ENCODE data around the gene ACAD11.

ACAD11 gene

GRCh38 chr3:132659365-132660051 lies at the start of gene ACAD11:
Gene ACAD11 (minus strand): TSS chr3:132659809. CDS start chr3:132659751, 58 bp downstream.
- DNase-seq (ENCODE audit: low read depth, low spot score): no peak

GRCh38 chr3:132703733-132704132 lies 44.1 kb upstream of the ACAD11 start:
- no peak for DNase-seq (ENCODE audit: low read depth, low spot score)

GRCh38 chr3:132695422-132695821 lies 35.8 kb upstream of the ACAD11 start:
- no peak for DNase-seq (ENCODE audit: low read depth, low spot score)

GRCh38 chr3:132694991-132695390 lies 35.4 kb upstream of the ACAD11 start:
- no peak for DNase-seq (ENCODE audit: low read depth, low spot score)

GRCh38 chr3:132690040-132690439 lies 30.4 kb upstream of the ACAD11 start:
- DNase-seq (ENCODE audit: low read depth, low spot score): no peak

- no peak for DNase-seq (ENCODE audit: low read depth, low spot score)
Measured at GRCh38 chr3:132682201-132682600, 22.6 kb upstream of the ACAD11 start.

GRCh38 chr3:132681421-132681820 lies 21.8 kb upstream of the ACAD11 start:
- DNase-seq (ENCODE audit: low read depth, low spot score): no peak

GRCh38 chr3:132679911-132680310 lies 20.3 kb upstream of the ACAD11 start:
- no peak for DNase-seq (ENCODE audit: low read depth, low spot score)

- DNase-seq (ENCODE audit: low read depth, low spot score): no peak
Measured at GRCh38 chr3:132675408-132675807, 15.8 kb upstream of the ACAD11 start.

- no peak for DNase-seq (ENCODE audit: low read depth, low spot score)
Measured at GRCh38 chr3:132669256-132669777, 9.7 kb upstream of the ACAD11 start.

GRCh38 chr3:132665230-132665745 lies 5.7 kb upstream of the ACAD11 start:
- DNase-seq (ENCODE audit: low read depth, low spot score): no peak

GRCh38 chr3:132662212-132662611 lies 2.6 kb upstream of the ACAD11 start:
- no peak for DNase-seq (ENCODE audit: low read depth, low spot score)

GRCh38 chr3:132661101-132661500 lies 1.5 kb upstream of the ACAD11 start:
- DNase-seq (ENCODE audit: low read depth, low spot score): no peak

GRCh38 chr3:132660811-132661070 lies 1.1 kb upstream of the ACAD11 start:
- DNase-seq (ENCODE audit: low read depth, low spot score): no peak

- DNase-seq (ENCODE audit: low read depth, low spot score): peak; percentile 38
Measured at GRCh38 chr3:132660052-132660810, 622 bp upstream of the ACAD11 start, which contains the start of gene UBA5. Gene UBA5 (plus strand): TSS chr3:132660329. CDS start chr3:132660538, 209 bp downstream.

- no peak for DNase-seq (ENCODE audit: low read depth, low spot score)
Measured at GRCh38 chr3:132659000-132659364, 627 bp downstream of the ACAD11 start.

GRCh38 chr3:132657869-132658747 lies 1.5 kb downstream of the ACAD11 start:
- DNase-seq (ENCODE audit: low read depth, low spot score): no peak

GRCh38 chr3:132655471-132655870 lies 4.1 kb downstream of the ACAD11 start:
- no peak for DNase-seq (ENCODE audit: low read depth, low spot score)

GRCh38 chr3:132654721-132655120 lies 4.9 kb downstream of the ACAD11 start:
- DNase-seq (ENCODE audit: low read depth, low spot score): no peak

- DNase-seq (ENCODE audit: low read depth, low spot score): no peak
Measured at GRCh38 chr3:132654190-132654589, 5.4 kb downstream of the ACAD11 start.

- no peak for DNase-seq (ENCODE audit: low read depth, low spot score)
Measured at GRCh38 chr3:132652640-132653270, 6.9 kb downstream of the ACAD11 start.
